Stimulated activated naive CD8-positive, alpha-beta T cell treated with anti-CD3 and anti-CD28 coated beads, Interleukin-15, Interleukin-2, amounts not matched to agents 100 ng/mL and 50 ng/mL, for 24 hours (primary cell): Measurements from ENCODE around the gene MALT1.

ENCODE experiments used
- H3K27ac Mint-ChIP-seq: one replicate; pipeline ENCODE4 v1.8.0; 2021; ENCODE audit warnings: mild to moderate bottlenecking, mixed read lengths
- H3K27me3 Mint-ChIP-seq: one replicate; pipeline ENCODE4 v1.8.0; 2021; ENCODE audit warnings: mixed read lengths
- H3K36me3 Mint-ChIP-seq: one replicate; pipeline ENCODE4 v1.8.0; 2021; ENCODE audit warnings: low read depth, mixed read lengths
- H3K4me1 Mint-ChIP-seq: one replicate; pipeline ENCODE4 v1.8.0; 2021; ENCODE audit warnings: low read depth, mixed read lengths
- H3K4me3 Mint-ChIP-seq: one replicate; pipeline ENCODE4 v1.8.0; 2021; ENCODE audit warnings: mild to moderate bottlenecking, mixed read lengths
- H3K9me3 Mint-ChIP-seq: one replicate; pipeline ENCODE4 v1.8.0; 2021; ENCODE audit warnings: mixed read lengths

The MALT1 gene

DNA sequence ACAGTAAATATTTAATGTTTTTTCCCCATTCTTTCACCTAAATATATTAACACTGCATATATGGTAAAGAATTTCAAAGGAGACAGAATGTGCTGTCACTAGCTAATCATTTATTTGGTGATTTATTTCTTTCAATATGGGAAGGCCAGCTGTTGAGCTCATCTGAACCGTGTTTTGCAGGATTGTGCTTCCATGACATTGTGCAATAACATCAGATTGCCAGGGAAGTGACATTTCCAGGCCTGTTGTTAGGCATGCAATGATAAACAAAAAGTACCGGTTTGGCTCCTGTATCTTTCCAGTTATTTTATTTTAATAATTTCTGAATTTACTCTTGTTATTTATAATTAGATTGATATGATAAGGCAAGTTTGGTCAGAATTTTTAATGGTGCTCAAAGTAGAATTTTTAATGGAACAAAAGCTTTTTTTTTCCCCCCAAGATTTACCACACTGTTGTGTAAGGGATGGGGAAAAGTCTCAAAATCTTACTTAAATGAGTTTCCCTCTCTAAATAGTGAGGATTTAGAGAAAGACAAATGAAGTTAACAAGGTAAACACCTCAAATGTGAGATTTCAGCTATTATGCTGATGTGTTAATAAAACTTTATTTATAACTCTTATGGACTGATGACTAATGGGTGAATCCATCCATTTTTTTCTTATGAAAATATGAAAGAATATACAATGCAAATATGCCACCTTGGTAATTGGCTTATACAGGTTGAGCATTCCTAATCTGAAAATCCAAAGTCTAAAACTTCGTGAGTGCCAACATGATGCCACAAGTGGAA, 52.7 kb downstream of the MALT1 start:
- H3K36me3 Mint-ChIP-seq, result peaks cover 44% of the 10 kb centered on the region

DNA sequence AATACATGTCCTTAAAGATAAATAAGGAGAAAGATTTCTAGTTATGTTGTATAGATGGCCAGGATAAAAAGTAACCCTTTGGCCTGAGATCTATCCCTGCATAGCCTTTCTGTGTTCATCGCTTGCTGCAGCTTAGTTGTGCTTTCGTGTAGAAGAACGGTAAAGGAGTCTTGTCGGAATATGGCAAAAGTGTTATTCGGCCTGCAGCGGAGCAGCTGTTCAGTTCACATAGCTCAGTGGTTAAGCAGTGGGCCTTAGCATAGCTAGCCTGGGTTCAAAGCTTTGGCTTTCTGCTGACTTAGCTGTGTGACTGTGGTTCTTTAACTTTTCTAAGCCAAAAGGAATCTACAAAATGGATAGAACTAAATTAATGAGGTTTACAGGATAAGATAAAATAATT, 55.4 kb downstream of the MALT1 start:
- H3K36me3 Mint-ChIP-seq, result peaks cover 54% of the 10 kb centered on the region
- no peaks in the 10 kb centered on the region for H3K4me1 Mint-ChIP-seq
- peak overlapping the region; percentile 21 for H3K27ac Mint-ChIP-seq
- no peaks in the 10 kb centered on the region for H3K9me3 Mint-ChIP-seq
- H3K4me3 Mint-ChIP-seq, result no peak overlapping the region
- no peaks in the 10 kb centered on the region for H3K27me3 Mint-ChIP-seq

More for the DNA sequence above, 52.7 kb downstream of the MALT1 start:
- no peak overlapping the region for H3K27ac Mint-ChIP-seq
- no peak overlapping the region for H3K4me3 Mint-ChIP-seq
- H3K9me3 Mint-ChIP-seq, result no peaks in the 10 kb centered on the region
- H3K4me1 Mint-ChIP-seq, result peaks cover 11% of the 10 kb centered on the region
- no peaks in the 10 kb centered on the region for H3K27me3 Mint-ChIP-seq

DNA sequence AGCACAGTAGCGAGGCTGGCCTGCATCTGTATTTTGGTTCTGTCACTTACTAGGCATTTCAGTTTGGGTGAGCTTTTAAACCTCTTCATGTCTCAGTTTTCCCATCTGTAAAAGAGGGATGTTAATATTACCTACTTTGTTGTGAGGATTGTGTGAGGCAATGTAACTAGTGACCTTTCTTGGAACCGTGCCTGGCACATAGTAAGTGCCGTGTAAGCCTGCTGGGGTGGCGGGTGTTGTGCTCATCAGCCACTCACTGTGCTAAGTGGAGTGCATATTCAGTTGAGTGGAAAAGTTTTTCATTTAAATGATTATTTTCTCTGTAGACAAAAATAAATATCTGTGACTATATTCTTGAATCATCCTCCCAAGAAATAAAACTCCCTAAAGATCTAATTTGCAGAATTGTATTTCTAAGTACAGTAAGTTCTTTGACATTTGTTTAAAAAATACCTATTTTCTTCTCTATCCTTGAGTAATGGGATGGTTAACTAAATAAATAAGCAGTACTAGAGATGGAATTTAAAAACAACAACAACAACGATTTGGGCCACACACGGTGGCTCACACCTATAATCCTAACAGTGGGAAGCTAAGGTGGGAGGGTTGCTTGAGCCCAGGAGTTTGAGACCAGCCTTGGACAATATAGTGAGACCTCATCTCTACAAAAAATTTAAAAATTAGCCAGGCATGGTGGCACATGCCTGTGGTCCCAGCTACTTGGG, 56.7 kb downstream of the MALT1 start:
- no peaks in the 10 kb centered on the region for H3K4me1 Mint-ChIP-seq
- peaks cover 60% of the 10 kb centered on the region for H3K36me3 Mint-ChIP-seq

DNA sequence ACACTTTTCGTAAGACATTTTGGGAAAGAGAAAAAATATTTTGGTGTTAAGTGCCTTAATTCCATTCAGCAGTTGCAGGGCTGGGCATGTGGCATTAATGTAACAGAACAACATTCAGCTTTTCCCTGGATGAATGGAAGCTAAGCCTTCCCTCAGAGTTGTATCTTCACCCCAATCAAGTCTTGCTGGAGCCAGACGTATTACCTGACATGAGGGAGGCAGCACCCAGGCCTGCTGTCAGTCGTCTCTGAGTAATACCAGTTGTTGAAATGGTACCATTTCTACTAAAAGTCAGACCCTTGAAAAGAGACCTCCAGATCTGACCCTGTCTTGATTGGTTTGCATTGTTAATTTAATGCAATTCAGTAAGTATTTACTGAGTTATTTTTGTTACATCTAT, 57.5 kb downstream of the MALT1 start:
- H3K27me3 Mint-ChIP-seq, result no peaks in the 10 kb centered on the region
- no peaks in the 10 kb centered on the region for H3K9me3 Mint-ChIP-seq

More for the DNA sequence above, 56.7 kb downstream of the MALT1 start:
- Mint-ChIP-seq H3K27me3 (no peaks in the 10 kb centered on the region), H3K27ac (no peak overlapping the region), H3K4me3 (no peak overlapping the region), H3K9me3 (no peaks in the 10 kb centered on the region)

DNA sequence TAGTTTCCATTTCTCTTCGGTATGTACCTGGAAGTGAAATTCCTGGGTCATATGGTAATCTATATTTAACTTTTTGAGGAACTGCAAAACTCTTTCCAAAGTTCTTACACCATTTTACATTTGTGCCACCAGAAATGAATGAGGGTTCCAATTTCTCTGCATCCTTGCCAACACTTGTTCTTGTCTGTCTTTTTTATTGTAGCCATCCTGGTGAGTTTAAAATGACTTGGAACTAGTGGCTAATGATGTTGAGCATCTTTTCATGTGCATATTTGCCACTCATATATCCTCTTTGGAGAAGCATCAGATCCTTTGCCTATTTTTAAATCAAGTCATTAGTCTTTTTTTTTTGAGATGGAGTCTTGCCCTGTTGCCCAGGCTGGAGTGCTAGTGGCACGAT, 59.4 kb downstream of the MALT1 start:
- no peaks in the 10 kb centered on the region for H3K9me3 Mint-ChIP-seq
- no peaks in the 10 kb centered on the region for H3K27me3 Mint-ChIP-seq
- H3K27ac Mint-ChIP-seq, result no peak overlapping the region
- H3K4me1 Mint-ChIP-seq, result peaks cover 3% of the 10 kb centered on the region
- no peak overlapping the region for H3K4me3 Mint-ChIP-seq
- peaks cover 70% of the 10 kb centered on the region for H3K36me3 Mint-ChIP-seq

More for the DNA sequence above, 57.5 kb downstream of the MALT1 start:
- Mint-ChIP-seq H3K4me1 (no peaks in the 10 kb centered on the region), H3K4me3 (no peak overlapping the region), H3K36me3 (peaks cover 61% of the 10 kb centered on the region), H3K27ac (no peak overlapping the region)

DNA sequence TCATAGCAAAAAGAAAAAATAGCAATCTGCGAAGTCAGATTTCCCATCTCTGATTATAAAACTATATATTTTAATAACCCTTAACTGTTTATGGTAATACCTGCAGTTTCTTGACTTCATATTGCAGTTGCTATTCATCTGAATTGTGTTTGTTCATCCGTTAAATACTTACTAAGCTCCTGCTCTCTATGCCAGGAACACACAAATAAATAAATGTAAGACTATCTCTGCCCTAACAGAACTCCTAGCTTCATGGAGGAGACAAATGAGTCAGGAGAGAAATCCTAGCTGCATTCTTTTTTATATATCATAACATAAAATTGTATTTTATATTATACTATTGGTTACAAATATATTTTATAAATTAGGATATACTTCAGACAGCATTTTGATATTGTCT, 61.2 kb downstream of the MALT1 start:
- H3K4me1 Mint-ChIP-seq, result peaks cover 3% of the 10 kb centered on the region
- H3K27ac Mint-ChIP-seq, result no peak overlapping the region
- H3K4me3 Mint-ChIP-seq, result no peak overlapping the region
- no peaks in the 10 kb centered on the region for H3K27me3 Mint-ChIP-seq
- H3K9me3 Mint-ChIP-seq, result no peaks in the 10 kb centered on the region
- H3K36me3 Mint-ChIP-seq, result peaks cover 76% of the 10 kb centered on the region

DNA sequence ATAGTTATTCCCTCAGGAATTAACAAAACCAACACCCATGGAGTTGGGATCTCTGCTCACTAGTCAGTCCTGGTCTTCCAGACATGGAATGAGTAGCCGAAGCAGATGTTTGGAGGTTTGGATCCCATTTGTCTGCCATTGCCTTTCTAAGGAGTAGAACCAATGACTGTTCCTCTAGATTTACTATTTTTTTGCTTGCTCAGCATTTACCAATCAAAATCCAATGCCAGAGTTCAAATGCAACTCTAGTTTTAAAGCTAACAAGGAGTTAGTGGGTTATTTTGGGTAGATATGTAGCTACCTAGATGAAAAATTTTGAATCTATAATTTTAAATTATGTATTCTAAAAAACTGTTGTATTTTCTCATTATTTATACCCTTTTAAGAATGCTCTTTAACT, 62.6 kb downstream of the MALT1 start:
- Mint-ChIP-seq H3K4me1 (peaks cover 3% of the 10 kb centered on the region), H3K27me3 (no peaks in the 10 kb centered on the region), H3K36me3 (peaks cover 77% of the 10 kb centered on the region), H3K9me3 (no peaks in the 10 kb centered on the region), H3K27ac (no peak overlapping the region), H3K4me3 (no peak overlapping the region)

DNA sequence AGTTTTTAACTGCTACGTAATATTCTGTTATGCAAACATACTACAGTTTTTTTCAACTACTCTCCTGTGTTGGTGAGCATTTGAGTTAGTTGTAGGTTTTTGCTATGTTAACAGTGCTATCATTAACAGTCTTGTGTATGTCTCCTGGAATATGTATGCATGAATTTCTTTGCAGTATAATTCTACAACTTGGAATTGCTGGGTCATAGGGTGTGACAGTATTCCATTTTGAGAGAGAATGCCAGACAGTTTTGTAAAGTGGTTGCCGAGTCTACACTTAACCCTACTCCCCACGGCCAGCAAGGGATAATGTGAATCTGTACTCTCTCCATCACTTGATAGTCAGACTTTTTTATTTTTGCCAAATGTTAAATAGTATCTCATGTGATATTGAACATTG, 67.1 kb downstream of the MALT1 start:
- Mint-ChIP-seq H3K4me3 (no peak overlapping the region), H3K27me3 (no peaks in the 10 kb centered on the region), H3K36me3 (peaks cover 71% of the 10 kb centered on the region), H3K27ac (no peak overlapping the region), H3K9me3 (no peaks in the 10 kb centered on the region), H3K4me1 (peaks cover 8% of the 10 kb centered on the region)

DNA sequence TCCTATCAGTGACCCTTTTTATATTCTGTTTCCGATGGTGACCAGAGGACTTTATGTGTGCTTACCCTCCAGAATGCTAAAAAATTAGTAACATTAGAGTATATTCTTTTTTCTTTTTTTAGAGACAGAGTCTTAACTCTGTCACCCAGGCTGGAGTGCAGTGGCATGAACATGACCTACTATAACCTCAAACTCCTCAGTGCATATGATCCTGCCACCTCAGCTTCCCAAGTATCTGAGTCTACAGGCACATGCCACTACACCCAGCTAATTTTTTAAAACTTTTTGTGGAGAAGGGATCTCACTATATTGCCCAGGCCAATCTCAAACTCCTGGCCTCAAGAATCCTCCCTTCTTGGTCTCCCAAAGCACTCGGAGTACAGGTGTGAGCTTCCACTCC, 74.6 kb downstream of the MALT1 start:
- peaks cover 2% of the 10 kb centered on the region for H3K4me1 Mint-ChIP-seq
- H3K36me3 Mint-ChIP-seq, result peaks cover 78% of the 10 kb centered on the region
- peaks cover 14% of the 10 kb centered on the region for H3K9me3 Mint-ChIP-seq
- no peak overlapping the region for H3K27ac Mint-ChIP-seq
- no peak overlapping the region for H3K4me3 Mint-ChIP-seq
- no peaks in the 10 kb centered on the region for H3K27me3 Mint-ChIP-seq

DNA sequence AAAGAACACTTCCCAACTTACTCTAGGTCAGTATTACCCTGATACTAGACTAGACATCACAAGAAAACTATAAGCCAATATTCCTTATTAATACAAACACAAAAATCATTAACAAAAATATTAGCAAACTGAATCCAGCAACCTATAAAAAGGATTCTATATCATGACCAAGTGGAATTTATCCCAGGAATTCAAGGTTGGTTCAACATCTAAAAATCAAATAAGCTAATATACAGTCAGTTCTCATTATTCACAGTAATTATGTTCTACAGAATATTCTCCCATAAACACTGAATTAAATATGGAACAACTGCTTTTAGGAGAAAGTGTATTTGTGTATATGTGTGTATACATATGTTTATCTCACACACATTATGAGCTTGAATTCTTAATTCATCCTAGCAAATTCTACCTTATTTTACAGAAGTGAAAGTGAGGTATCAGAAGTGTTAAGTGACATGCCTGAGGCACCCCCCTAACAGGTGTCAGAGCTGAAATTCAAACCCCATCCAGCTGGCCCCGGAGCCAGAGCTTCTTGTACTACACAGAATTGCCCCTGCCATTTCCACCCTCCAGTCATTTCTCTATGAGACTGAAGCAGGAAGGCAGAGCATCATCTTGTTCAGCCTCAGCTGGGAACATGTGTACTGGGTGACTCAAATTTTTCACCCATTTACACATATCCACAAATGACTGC, 77.8 kb downstream of the MALT1 start:
- Mint-ChIP-seq H3K27me3 (no peaks in the 10 kb centered on the region), H3K27ac (no peak overlapping the region), H3K4me3 (no peak overlapping the region), H3K4me1 (no peaks in the 10 kb centered on the region), H3K9me3 (peaks cover 14% of the 10 kb centered on the region), H3K36me3 (peaks cover 66% of the 10 kb centered on the region)

DNA sequence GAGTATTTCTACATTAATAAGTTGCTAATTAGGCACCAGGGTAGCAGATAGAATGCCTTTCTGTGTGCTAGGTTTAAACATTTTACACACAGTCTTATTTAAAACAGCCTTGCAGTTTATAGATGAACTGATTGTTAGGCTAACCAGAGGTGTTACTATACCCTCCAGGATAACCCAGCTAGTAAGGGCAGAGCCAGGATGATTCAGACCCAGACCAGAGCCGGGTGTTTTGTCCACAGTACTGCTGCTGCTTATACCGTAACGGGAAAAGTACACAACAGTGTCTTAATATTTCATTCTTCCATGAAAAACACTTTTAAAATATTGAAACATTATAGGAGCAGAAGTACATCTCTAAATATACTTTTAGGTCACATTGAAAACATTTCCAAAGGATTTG, 82.7 kb downstream of the MALT1 start:
- Mint-ChIP-seq H3K27me3 (no peaks in the 10 kb centered on the region), H3K4me3 (no peak overlapping the region), H3K9me3 (peaks cover 4% of the 10 kb centered on the region), H3K4me1 (peaks cover 17% of the 10 kb centered on the region), H3K27ac (no peak overlapping the region), H3K36me3 (peaks cover 19% of the 10 kb centered on the region)

DNA sequence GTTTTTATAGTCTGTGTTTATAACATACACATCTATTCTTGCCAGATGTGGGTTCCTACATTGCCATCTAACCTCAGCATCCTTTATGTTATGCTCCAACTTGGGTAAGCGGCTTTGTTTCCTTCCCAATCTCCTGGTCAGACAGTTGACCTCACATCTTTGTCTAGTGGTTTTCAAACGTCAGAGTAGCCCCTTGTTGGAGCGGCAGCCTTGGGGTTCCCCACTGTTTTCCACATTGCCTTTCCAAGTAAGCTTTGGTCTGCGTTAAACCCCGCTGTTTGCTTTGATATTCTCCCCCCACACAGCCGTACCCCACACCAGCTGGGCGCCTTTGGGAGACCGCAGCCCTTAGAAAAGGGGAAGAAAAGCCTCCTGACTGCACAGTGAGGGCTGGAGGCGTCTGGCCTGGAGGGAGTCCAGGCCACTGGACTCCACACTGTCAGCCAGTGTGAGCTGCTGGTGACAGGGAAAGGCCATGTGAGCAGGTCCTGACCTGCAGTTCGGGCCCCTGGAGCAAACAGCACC, 83.3 kb downstream of the MALT1 start:
- Mint-ChIP-seq H3K27me3 (no peaks in the 10 kb centered on the region), H3K9me3 (peaks cover 4% of the 10 kb centered on the region), H3K4me3 (no peak overlapping the region), H3K4me1 (peaks cover 17% of the 10 kb centered on the region), H3K27ac (peak overlapping the region; percentile 16), H3K36me3 (peaks cover 13% of the 10 kb centered on the region)

DNA sequence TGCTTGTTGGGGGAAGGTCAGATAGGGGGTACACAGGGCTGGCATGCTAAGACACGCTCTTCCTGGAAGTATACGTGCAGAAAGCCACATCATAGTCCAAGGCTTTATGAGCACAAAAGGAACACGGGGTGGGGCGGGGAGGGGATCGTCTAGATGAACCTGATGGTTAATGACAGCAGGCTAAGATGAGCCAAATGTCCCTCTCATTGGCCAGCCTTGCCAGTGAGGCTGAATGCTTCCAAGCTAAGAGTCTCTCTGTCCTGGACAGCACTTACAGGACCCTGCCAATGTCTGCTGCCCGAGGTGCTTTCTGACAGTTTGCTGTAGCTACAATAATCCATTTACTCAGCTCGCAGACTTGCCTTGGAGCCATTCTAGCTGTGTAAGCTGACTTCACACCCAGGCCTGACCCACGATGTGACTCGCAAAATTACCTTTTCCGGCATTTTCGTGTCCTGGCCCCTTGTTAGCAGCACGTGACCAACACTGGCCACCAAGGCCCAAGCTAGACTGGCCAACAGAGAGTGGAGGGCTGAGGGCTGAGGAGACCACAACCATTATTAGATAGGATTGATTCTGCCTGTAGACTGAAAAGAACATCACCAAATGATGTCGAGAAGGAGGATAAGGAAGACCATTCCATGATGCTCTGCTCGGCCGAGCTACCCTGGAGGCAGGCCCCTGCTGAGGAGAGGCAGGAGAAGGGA, 84.2 kb downstream of the MALT1 start:
- Mint-ChIP-seq H3K4me1 (peaks cover 17% of the 10 kb centered on the region), H3K27me3 (no peaks in the 10 kb centered on the region), H3K4me3 (no peak overlapping the region), H3K27ac (no peak overlapping the region), H3K9me3 (no peaks in the 10 kb centered on the region), H3K36me3 (peaks cover 4% of the 10 kb centered on the region)

DNA sequence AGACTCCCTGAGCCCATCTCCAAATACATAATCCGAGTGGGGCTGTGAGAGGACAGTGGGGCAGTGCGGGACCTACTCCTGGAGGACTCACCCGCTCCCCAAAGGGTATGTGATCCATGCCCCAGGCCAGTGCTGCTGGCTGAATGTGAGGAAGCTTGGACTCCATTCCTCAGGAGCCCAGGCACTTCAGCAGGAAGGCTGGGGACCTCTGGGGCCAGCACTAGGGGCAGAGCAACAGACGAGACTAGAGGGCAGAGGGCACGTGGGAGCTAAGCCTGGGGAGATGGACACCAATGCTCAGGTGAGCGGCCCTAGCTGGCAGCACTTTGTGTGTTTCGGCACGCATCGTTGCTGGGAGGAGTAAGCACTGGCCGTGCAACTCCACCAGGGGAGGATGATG, 84.9 kb downstream of the MALT1 start:
- Mint-ChIP-seq H3K4me3 (no peak overlapping the region), H3K36me3 (no peaks in the 10 kb centered on the region), H3K27me3 (no peaks in the 10 kb centered on the region), H3K4me1 (peaks cover 21% of the 10 kb centered on the region), H3K27ac (no peak overlapping the region), H3K9me3 (no peaks in the 10 kb centered on the region)
